Keratinocyte (primary cell): ENCODE results near the gene ARVCF. TPM values are rescaled to one million over a fixed set of nuclear protein-coding genes. Genes with fewer than 3 reads are reported as not detected.

Source experiments
- DNase-seq: peaks from one replicate; pipeline ENCODE4 v3.0.0-alpha.2; 2011; ENCODE audit warnings: low read depth, missing footprints, low spot score
- FAIRE-seq: peaks from 2 replicates; lab custom pipeline; 2011; peaks lifted over from hg19 to GRCh38; lab: Jason Lieb, UNC
- H2AFZ ChIP-seq: 2 replicates; pipeline ENCODE4 v1.6.0; 2012; ENCODE audit warnings: low read length, control low read depth, inconsistent platforms; ENCODE audit not compliant: control insufficient read depth
- H3K27ac ChIP-seq: 2 replicates; pipeline ENCODE4 v1.5.1; 2011; ENCODE audit warnings: low read length; ENCODE audit not compliant: control insufficient read depth, insufficient read depth
- H3K27me3 ChIP-seq: 3 replicates; pipeline ENCODE4 v1.6.0; 2011; ENCODE audit warnings: low read length; ENCODE audit not compliant: control insufficient read depth, insufficient read depth; ENCODE audit errors: extremely low read depth
- H3K36me3 ChIP-seq, 2 experiments: 2 replicates in 1 of 2; 3 replicates in 1 of 2; pipeline ENCODE4 v1.5.1; 2011; ENCODE audit warnings: low read length in 2 of 2, mild to moderate bottlenecking in 1 of 2; ENCODE audit not compliant: control insufficient read depth in 2 of 2, insufficient read depth in 2 of 2; ENCODE audit errors: extremely low read depth in 1 of 2
- H3K4me1 ChIP-seq: 3 replicates; pipeline ENCODE4 v1.5.1; 2011; ENCODE audit warnings: low read length; ENCODE audit not compliant: control insufficient read depth, insufficient read depth; ENCODE audit errors: extremely low read depth
- H3K4me2 ChIP-seq: 3 replicates; pipeline ENCODE4 v1.6.0; 2011; ENCODE audit warnings: low read depth, low read length; ENCODE audit not compliant: control insufficient read depth, insufficient read depth; ENCODE audit errors: extremely low read depth
- H3K4me3 ChIP-seq, 3 experiments: fragments of 200-600 bp in 1 of 3; sonication (generic) in 1 of 3; 2 replicates in 2 of 3; 3 replicates in 1 of 3; pipeline ENCODE4 v1.5.1; 2011 to 2016; ENCODE audit warnings: low read length in 3 of 3, mild to moderate bottlenecking in 3 of 3, control low read depth in 2 of 3, inconsistent platforms in 1 of 3, low read depth in 1 of 3, mixed read lengths in 1 of 3, mixed run types in 1 of 3, moderate library complexity in 1 of 3; ENCODE audit not compliant: control insufficient read depth in 2 of 3, insufficient read depth in 2 of 3; ENCODE audit errors: extremely low read depth in 1 of 3
- H3K79me2 ChIP-seq: 2 replicates; pipeline ENCODE4 v1.6.0; 2012; ENCODE audit warnings: low read length; ENCODE audit not compliant: control insufficient read depth, insufficient read depth
- H3K9ac ChIP-seq: 3 replicates; pipeline ENCODE4 v1.6.0; 2011; ENCODE audit warnings: low read length; ENCODE audit not compliant: control insufficient read depth, insufficient read depth; ENCODE audit errors: extremely low read depth
- H3K9me1 ChIP-seq: 3 replicates; pipeline ENCODE4 v1.6.0; 2011; ENCODE audit warnings: low read length; ENCODE audit not compliant: control insufficient read depth, insufficient read depth; ENCODE audit errors: extremely low read depth
- H3K9me3 ChIP-seq: 2 replicates; pipeline ENCODE4 v1.5.1; 2012; ENCODE audit warnings: low read depth, low read length; ENCODE audit not compliant: control insufficient read depth
- H4K20me1 ChIP-seq: 3 replicates; pipeline ENCODE4 v1.6.0; 2011; ENCODE audit warnings: low read length; ENCODE audit not compliant: control insufficient read depth, insufficient read depth; ENCODE audit errors: extremely low read depth
- EZH2 ChIP-seq: IDR thresholded peaks from one replicate; pipeline ENCODE4 v1.6.1; 2012; ENCODE audit warnings: inconsistent platforms, mild to moderate bottlenecking, low read length, moderate library complexity
- dilution Hi-C: fragments of 300-500 bp; cut with MboI; formaldehyde crosslinking; loops from one replicate; pipeline ENCODE4 v1.7.0; 2020; ENCODE audit warnings: low sequenced_read_pairs; ENCODE audit not compliant: extremely low pct_ligation_motif_present
- polyA plus RNA-seq, 5 experiments: library from polyadenylated mRNA; depleted of rRNA in 3 of 5; stranded (reverse) in 3 of 5; stranded (forward) in 1 of 5; unstranded in 1 of 5; fragments of >200 nt; gene quantifications; 1 replicate in 1 of 5; 2 replicates in 3 of 5; 3 replicates in 1 of 5; pipeline versions ENCODE4 v1.2.1 to v1.2.3, GENCODE V29; 2011 to 2012; ENCODE audit warnings: missing spikeins in 2 of 5, low read depth in 1 of 5, low replicate concordance in 1 of 5
- TF ChIP-seq, protein P1 (sequence below), 3 experiments: IDR thresholded peaks in 1 of 3; conservative IDR thresholded peaks in 1 of 3; optimal IDR thresholded peaks in 1 of 3; 2 replicates in 2 of 3; 3 replicates in 1 of 3; pipeline versions ENCODE3 to v1.5.1; 2011; ENCODE audit warnings: low read length in 3 of 3, mild to moderate bottlenecking in 3 of 3, moderate library complexity in 2 of 3, control low read depth in 1 of 3, inconsistent platforms in 1 of 3; ENCODE audit not compliant: insufficient read depth in 2 of 3; ENCODE audit errors: extremely low read depth in 1 of 3

ARVCF gene
- polyA plus RNA-seq, 1 donor (not counting 4 experiments of a cell fraction or from before 2014, with no cell fraction given), result 5.7 TPM

DNA sequence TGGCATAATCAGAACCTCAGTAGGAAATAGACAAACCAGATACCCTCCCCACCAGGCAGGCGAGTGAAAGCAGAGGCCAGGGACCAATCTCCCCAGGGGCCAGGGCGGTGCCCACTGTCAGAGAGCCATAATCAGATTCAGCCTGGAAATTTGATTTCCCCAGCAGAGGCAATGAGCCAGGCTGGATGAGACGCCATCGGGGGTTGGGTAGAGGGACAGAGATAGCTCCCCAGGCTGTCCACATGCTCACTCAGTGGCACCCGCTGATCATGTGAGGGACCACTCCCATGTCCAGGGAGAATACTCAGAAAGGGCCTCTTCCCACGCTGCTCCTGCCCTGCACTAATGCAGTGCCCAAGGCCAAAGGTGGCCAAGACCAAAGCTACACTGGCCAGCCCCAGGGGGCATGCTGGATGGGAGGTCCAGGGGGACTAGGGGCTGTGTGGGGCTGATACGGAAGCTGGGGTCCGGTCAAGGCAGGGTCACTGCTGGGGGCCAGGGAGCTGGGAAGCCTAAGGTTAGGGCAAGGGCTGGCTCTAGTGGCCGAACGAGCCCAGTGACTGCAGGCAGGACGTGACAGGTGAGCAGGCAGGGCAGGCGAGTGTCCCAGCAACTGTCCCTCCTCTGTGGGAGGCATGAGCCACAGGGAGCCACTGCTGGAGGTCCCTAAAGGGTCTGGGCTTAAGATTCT, 19.8 kb downstream of the ARVCF start:
- no peak overlapping the region for H3K27ac ChIP-seq
- H3K4me1 ChIP-seq, result no peaks in the 10 kb centered on the region
- H3K27me3 ChIP-seq, result peaks cover 15% of the 10 kb centered on the region
- no peaks in the 10 kb centered on the region for H3K36me3 ChIP-seq
- H2AFZ ChIP-seq, result no peak overlapping the region
- no peaks in the 10 kb centered on the region for H3K9me3 ChIP-seq
- H4K20me1 ChIP-seq, result no peaks in the 10 kb centered on the region
- FAIRE-seq (no peak), DNase-seq (no peak)
- dilution Hi-C loops, result no loop called here
- no peak overlapping the region for H3K9ac ChIP-seq
- H3K9me1 ChIP-seq, result no peaks in the 10 kb centered on the region
- no peak overlapping the region for H3K4me3 ChIP-seq
- TF ChIP-seq, protein P1, sequence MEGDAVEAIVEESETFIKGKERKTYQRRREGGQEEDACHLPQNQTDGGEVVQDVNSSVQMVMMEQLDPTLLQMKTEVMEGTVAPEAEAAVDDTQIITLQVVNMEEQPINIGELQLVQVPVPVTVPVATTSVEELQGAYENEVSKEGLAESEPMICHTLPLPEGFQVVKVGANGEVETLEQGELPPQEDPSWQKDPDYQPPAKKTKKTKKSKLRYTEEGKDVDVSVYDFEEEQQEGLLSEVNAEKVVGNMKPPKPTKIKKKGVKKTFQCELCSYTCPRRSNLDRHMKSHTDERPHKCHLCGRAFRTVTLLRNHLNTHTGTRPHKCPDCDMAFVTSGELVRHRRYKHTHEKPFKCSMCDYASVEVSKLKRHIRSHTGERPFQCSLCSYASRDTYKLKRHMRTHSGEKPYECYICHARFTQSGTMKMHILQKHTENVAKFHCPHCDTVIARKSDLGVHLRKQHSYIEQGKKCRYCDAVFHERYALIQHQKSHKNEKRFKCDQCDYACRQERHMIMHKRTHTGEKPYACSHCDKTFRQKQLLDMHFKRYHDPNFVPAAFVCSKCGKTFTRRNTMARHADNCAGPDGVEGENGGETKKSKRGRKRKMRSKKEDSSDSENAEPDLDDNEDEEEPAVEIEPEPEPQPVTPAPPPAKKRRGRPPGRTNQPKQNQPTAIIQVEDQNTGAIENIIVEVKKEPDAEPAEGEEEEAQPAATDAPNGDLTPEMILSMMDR (optimal IDR thresholded peaks at IDR 0.05 in 1 of 3, IDR thresholded peaks at IDR 0.05 in 1 of 3, conservative IDR thresholded peaks at IDR 0.05 in 1 of 3; ENCODE audit: extremely low read depth in 1 of 3, insufficient read depth in 2 of 3, low read length in 3 of 3), result no peak
- TF ChIP-seq EZH2, result no peak
- no peak overlapping the region for H3K4me2 ChIP-seq
- no peaks in the 10 kb centered on the region for H3K79me2 ChIP-seq

DNA sequence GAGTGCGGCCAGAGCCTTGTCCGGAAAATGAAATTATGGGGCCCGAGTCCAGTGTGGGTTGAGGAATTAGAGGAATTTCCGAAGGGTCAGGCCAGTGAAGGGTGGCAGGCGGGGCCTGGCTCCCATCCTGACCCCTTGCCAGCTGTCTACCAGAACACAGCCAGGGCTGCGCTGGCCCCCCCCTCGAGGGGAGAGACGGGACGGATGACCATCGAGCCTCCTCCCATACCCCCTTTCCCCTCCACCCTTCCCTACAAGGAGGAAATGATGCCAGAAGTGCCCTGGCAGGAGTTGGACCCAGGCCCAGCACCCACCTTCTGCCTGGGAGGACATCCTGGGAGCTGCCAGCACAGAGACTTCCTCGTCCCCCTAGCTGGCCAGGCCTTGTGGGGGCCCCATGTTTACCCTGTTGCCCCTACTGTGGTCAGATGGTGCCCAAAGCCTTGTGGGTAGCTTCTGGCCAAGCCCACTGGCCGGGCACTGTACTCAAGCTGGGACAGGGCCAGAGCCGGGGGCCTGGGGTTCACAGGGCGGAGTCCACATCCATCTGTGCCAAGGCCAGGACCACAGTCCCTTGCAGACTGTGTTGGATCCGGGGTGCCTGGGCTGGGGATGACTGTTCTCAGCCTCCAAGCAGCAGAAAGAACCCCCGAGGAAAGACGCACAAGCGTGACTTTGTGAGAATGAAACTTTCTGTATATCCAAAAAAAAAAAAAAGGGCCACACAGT, 20.8 kb downstream of the ARVCF start:
- H3K27ac ChIP-seq, result no peak overlapping the region
- no peaks in the 10 kb centered on the region for H3K9me3 ChIP-seq
- FAIRE-seq (no peak), DNase-seq (no peak)
- peaks cover 15% of the 10 kb centered on the region for H3K27me3 ChIP-seq
- no peaks in the 10 kb centered on the region for H4K20me1 ChIP-seq
- H3K9me1 ChIP-seq, result no peaks in the 10 kb centered on the region
- H3K4me3 ChIP-seq, result no peak overlapping the region
- H3K36me3 ChIP-seq, result no peaks in the 10 kb centered on the region
- no peak overlapping the region for H3K9ac ChIP-seq
- H3K4me2 ChIP-seq, result no peak overlapping the region
- dilution Hi-C loops, result no loop called here
- no peak overlapping the region for H2AFZ ChIP-seq
- H3K79me2 ChIP-seq, result no peaks in the 10 kb centered on the region
- TF ChIP-seq, protein P1 (optimal IDR thresholded peaks at IDR 0.05 in 1 of 3, IDR thresholded peaks at IDR 0.05 in 1 of 3, conservative IDR thresholded peaks at IDR 0.05 in 1 of 3; ENCODE audit: extremely low read depth in 1 of 3, insufficient read depth in 2 of 3, low read length in 3 of 3), result no peak
- no peak for TF ChIP-seq EZH2
- no peaks in the 10 kb centered on the region for H3K4me1 ChIP-seq
